HCT116 (cell line): ENCODE results near the gene RXRA. TPM values are rescaled to one million over a fixed set of nuclear protein-coding genes. Genes with fewer than 3 reads are reported as not detected.

Source experiments
- ATAC-seq: fragments of 200-7000 bp; cut with Tn5 transposase; 2 replicates; pipeline ENCODE4 v1.9.1; 2020; ENCODE audit warnings: mild to moderate bottlenecking, moderate library complexity
- BruUV-seq: library from RNA; stranded (reverse); fragments of 400-500 nt; replicated peaks from 2 replicates; lab custom pipeline; 2021; lab: Mats Ljungman, UMichigan
- CTCF ChIA-PET: fragments of 300-600 bp; sonication (Branson Sonifier 250); formaldehyde crosslinking; loops from one replicate; lab custom pipeline; 2021; ENCODE audit warnings: antibody characterized with exemption; lab: Charles Lee
- POLR2A ChIA-PET: fragments of 300-600, 350-600 bp; sonication (Branson Sonifier 250); formaldehyde crosslinking; loops from one replicate; lab custom pipeline; 2021; ENCODE audit warnings: antibody characterized with exemption; lab: Charles Lee
- RAD21 ChIA-PET, 2 experiments: fragments of 300-600 bp; sonication (Branson Sonifier 250); formaldehyde crosslinking; loops; one replicate each; lab custom pipeline; 2023; ENCODE audit warnings: low total read pairs in 2 of 2; ENCODE audit not compliant: uncharacterized antibody in 2 of 2, unreplicated experiment in 2 of 2, low non-redundant PET in 1 of 2; lab: Charles Lee
- DNase-seq: peaks from one replicate; pipeline ENCODE4 v3.0.0-alpha.2; 2010; ENCODE audit warnings: low read depth, low spot score
- H2AFZ ChIP-seq: fragments of 200-600 bp; shearing (Covaris generic), sonication (generic); 2 replicates; pipeline ENCODE4 v1.6.1; 2017; ENCODE audit warnings: low read depth, mixed run types, mixed read lengths, antibody characterized with exemption, low read length; ENCODE audit not compliant: poor library complexity, severe bottlenecking
- H3K27ac ChIP-seq: 2 replicates; pipeline ENCODE4 v1.5.1; 2012; ENCODE audit warnings: low read depth, low read length
- H3K27me3 ChIP-seq: fragments of 200-600 bp; sonication (generic); 2 replicates; pipeline ENCODE4 v1.6.1; 2016; ENCODE audit warnings: mixed run types, low read length, mixed read lengths; ENCODE audit not compliant: insufficient read depth
- H3K36me3 ChIP-seq, 2 experiments: fragments of 200-500 bp in 1 of 2; fragments of 200-600 bp in 1 of 2; sonication (Bioruptor generic) in 1 of 2; sonication (generic) in 1 of 2; 2 replicates each; pipeline versions ENCODE4 v1.5.1 to v1.6.1; 2014 to 2016; ENCODE audit warnings: low read length in 2 of 2, inconsistent platforms in 1 of 2, mixed read lengths in 1 of 2, mixed run types in 1 of 2; ENCODE audit not compliant: insufficient read depth in 2 of 2, control insufficient read depth in 1 of 2
- H3K4me1 ChIP-seq, 2 experiments: fragments of 200-600 bp in 1 of 2; sonication (generic) in 1 of 2; 2 replicates each; pipeline versions ENCODE4 v1.5.1 to v1.6.1; 2012 to 2017; ENCODE audit warnings: low read length in 2 of 2, inconsistent platforms in 1 of 2, mild to moderate bottlenecking in 1 of 2, mixed read lengths in 1 of 2, mixed run types in 1 of 2, moderate library complexity in 1 of 2; ENCODE audit not compliant: insufficient read depth in 2 of 2, control insufficient read depth in 1 of 2
- H3K4me2 ChIP-seq: fragments of 200-600 bp; sonication (generic); 2 replicates; pipeline ENCODE4 v1.6.1; 2017; ENCODE audit warnings: mixed run types, low read length, mixed read lengths
- H3K4me3 ChIP-seq, 2 experiments: fragments of 200-600 bp in 1 of 2; sonication (generic) in 1 of 2; replicated peaks in 1 of 2; 2 replicates each; pipeline ENCODE4 v1.5.1; 2011 to 2016; ENCODE audit warnings: low read length in 2 of 2, control low read depth in 1 of 2, low read depth in 1 of 2, mild to moderate bottlenecking in 1 of 2, mixed read lengths in 1 of 2, mixed run types in 1 of 2
- H3K79me2 ChIP-seq: fragments of 200-600 bp; sonication (generic); 2 replicates; pipeline ENCODE4 v1.6.1; 2017; ENCODE audit warnings: mild to moderate bottlenecking, mixed run types, low read length, moderate library complexity, mixed read lengths; ENCODE audit not compliant: insufficient read depth
- H3K9ac ChIP-seq: fragments of 200-600 bp; sonication (generic); 2 replicates; pipeline ENCODE4 v1.6.1; 2016; ENCODE audit warnings: low read length, mixed read lengths
- H3K9me2 ChIP-seq: fragments of 200-600 bp; sonication (generic), shearing (Covaris generic); 2 replicates; pipeline ENCODE4 v1.6.1; 2017; ENCODE audit warnings: mixed run types, mild to moderate bottlenecking, moderate library complexity; ENCODE audit not compliant: insufficient read depth
- H3K9me3 ChIP-seq, 2 experiments: fragments of 200-500 bp in 1 of 2; fragments of 200-600 bp in 1 of 2; sonication (Bioruptor generic) in 1 of 2; sonication (generic) in 1 of 2; 2 replicates each; pipeline ENCODE4 v1.6.1; 2014 to 2017; ENCODE audit warnings: low read length in 2 of 2, mixed read lengths in 2 of 2, inconsistent platforms in 1 of 2, low read depth in 1 of 2, mild to moderate bottlenecking in 1 of 2, mixed run types in 1 of 2, moderate library complexity in 1 of 2; ENCODE audit not compliant: control insufficient read depth in 1 of 2, insufficient read depth in 1 of 2
- H4K20me1 ChIP-seq: fragments of 200-600 bp; sonication (generic), shearing (Covaris generic); 2 replicates; pipeline ENCODE4 v1.6.1; 2017; ENCODE audit warnings: mixed run types, mild to moderate bottlenecking, moderate library complexity; ENCODE audit not compliant: insufficient read depth
- CEBPB ChIP-seq: IDR thresholded peaks from 2 replicates; pipeline ENCODE4 v1.6.1; 2012; ENCODE audit warnings: low read depth
- EGR1 ChIP-seq: IDR thresholded peaks from 2 replicates; pipeline ENCODE4 v1.6.1; 2012; ENCODE audit warnings: low read depth
- ELF1 ChIP-seq: IDR thresholded peaks from 2 replicates; pipeline ENCODE4 v1.6.1; 2012; ENCODE audit warnings: low read depth, borderline replicate concordance
- EZH2 ChIP-seq: fragments of 200-600 bp; sonication (generic); IDR thresholded peaks from 2 replicates; pipeline ENCODE4 v1.6.1; 2017; ENCODE audit warnings: antibody characterized with exemption, mixed run types
- EZH2phosphoT487 ChIP-seq: fragments of 200-600 bp; IDR thresholded peaks from 2 replicates; pipeline ENCODE4 v1.6.1; 2018; ENCODE audit warnings: antibody characterized with exemption, borderline replicate concordance
- FOSL1 ChIP-seq: IDR thresholded peaks from 2 replicates; pipeline ENCODE4 v1.6.1; 2012; ENCODE audit warnings: low read depth
- JUND ChIP-seq: IDR thresholded peaks from 2 replicates; pipeline ENCODE4 v1.6.1; 2012
- MAX ChIP-seq: IDR thresholded peaks from 2 replicates; pipeline ENCODE4 v1.6.1; 2012
- POLR2AphosphoS5 ChIP-seq: IDR thresholded peaks from 2 replicates; pipeline ENCODE4 v1.6.1; 2011; ENCODE audit warnings: mild to moderate bottlenecking, low read depth, low read length, moderate library complexity
- RAD21 ChIP-seq: IDR thresholded peaks from 2 replicates; pipeline ENCODE4 v1.6.1; 2012; ENCODE audit warnings: low read depth, mild to moderate bottlenecking
- SIN3A ChIP-seq: IDR thresholded peaks from 2 replicates; pipeline ENCODE4 v1.6.1; 2012; ENCODE audit warnings: low read depth
- SP1 ChIP-seq: IDR thresholded peaks from 2 replicates; pipeline ENCODE4 v1.6.1; 2012; ENCODE audit warnings: low read depth
- TCF7L2 ChIP-seq: IDR thresholded peaks from 2 replicates; pipeline ENCODE4 v1.7.0; 2011; ENCODE audit warnings: borderline replicate concordance, inconsistent platforms; ENCODE audit not compliant: insufficient read depth, insufficient read length; ENCODE audit errors: extremely low read depth
- YY1 ChIP-seq: IDR thresholded peaks from 2 replicates; pipeline ENCODE4 v1.6.1; 2011; ENCODE audit warnings: low read length, low read depth, moderate library complexity, mild to moderate bottlenecking; ENCODE audit not compliant: insufficient replicate concordance; ENCODE audit errors: extremely low read depth
- ZFX ChIP-seq: fragments of 450-650 bp; IDR thresholded peaks from 2 replicates; pipeline ENCODE4 v1.6.1; 2017
- ZNF274 ChIP-seq: fragments of 200-500 bp; sonication (Bioruptor generic); IDR thresholded peaks from 2 replicates; pipeline ENCODE4 v1.6.1; 2014; ENCODE audit warnings: mild to moderate bottlenecking, low read depth, low read length, inconsistent platforms
- intact Hi-C: fragments of 100-400 bp; cut with micrococcal nuclease; formaldehyde crosslinking; loops from 2 replicates; pipeline ENCODE4 v1.10.0; 2022
- total RNA-seq: library from RNA; stranded (reverse); gene quantifications from one replicate; pipeline ENCODE4 v1.2.1, GENCODE V29; 2021; ENCODE audit not compliant: unreplicated experiment

Gene RXRA
- total RNA-seq, 1 experiment from 2014 or later: 43.9 TPM

- Histone ChIP-seq H3K79me2 (no peaks in the 10 kb centered on the region), H3K36me3 (peaks cover 5 to 6% of the 10 kb centered on the region in 2 experiments; a peak in 3 of 4 replicates), H3K4me3 (no peak overlapping the region), H3K27me3 (no peaks in the 10 kb centered on the region), H2AFZ (no peak overlapping the region), H3K9ac (no peak overlapping the region), H3K9me3 (no peaks in the 10 kb centered on the region), H3K27ac (no peak overlapping the region), H4K20me1 (no peaks in the 10 kb centered on the region), H3K4me1 (peaks cover 6 to 13% of the 10 kb centered on the region in 2 experiments; a peak in 3 of 4 replicates), H3K4me2 (no peak overlapping the region), H3K9me2 (no peaks in the 10 kb centered on the region)
- no TSS peak for BruUV-seq
- ATAC-seq (no peak), DNase-seq (no peak)
- TF ChIP-seq ZNF274 (no peak), SP1 (no peak), EZH2phosphoT487 (no peak), EGR1 (no peak), TCF7L2 (no peak), SIN3A (no peak), YY1 (no peak), ZFX (no peak), FOSL1 (no peak), JUND (no peak), MAX (no peak), EZH2 (no peak), RAD21 (no peak), ELF1 (no peak), POLR2AphosphoS5 (no peak), CEBPB (no peak)
- intact Hi-C loops: no loop called here
- POLR2A ChIA-PET: no interaction called here
- CTCF ChIA-PET: no interaction called here
- RAD21 ChIA-PET: no interaction called here
Measured at GRCh38 chr9:134431095-134431494, 104.8 kb downstream of the RXRA start.
